ENCODE results near the gene AHSG.

DNA sequence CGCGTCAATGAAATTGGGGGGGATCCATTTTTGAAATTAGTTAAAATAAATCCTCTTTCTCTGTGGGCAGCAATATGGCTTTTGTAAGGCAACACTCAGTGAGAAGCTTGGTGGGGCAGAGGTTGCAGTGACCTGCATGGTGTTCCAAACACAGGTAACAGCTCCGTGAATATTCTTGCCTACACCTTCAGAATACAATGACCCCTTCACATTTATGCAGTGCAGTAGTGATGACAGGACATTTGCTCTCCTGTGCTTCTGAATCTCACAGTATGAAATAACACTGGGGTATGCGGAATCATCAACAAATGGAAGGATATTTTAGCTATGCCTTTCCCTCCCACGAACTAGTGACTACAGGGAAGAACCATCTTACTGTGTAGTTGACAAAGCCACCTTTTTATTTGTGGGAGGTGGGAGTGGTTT is 6.9 kb downstream of the AHSG start:
- TF ChIP-seq, protein P1, sequence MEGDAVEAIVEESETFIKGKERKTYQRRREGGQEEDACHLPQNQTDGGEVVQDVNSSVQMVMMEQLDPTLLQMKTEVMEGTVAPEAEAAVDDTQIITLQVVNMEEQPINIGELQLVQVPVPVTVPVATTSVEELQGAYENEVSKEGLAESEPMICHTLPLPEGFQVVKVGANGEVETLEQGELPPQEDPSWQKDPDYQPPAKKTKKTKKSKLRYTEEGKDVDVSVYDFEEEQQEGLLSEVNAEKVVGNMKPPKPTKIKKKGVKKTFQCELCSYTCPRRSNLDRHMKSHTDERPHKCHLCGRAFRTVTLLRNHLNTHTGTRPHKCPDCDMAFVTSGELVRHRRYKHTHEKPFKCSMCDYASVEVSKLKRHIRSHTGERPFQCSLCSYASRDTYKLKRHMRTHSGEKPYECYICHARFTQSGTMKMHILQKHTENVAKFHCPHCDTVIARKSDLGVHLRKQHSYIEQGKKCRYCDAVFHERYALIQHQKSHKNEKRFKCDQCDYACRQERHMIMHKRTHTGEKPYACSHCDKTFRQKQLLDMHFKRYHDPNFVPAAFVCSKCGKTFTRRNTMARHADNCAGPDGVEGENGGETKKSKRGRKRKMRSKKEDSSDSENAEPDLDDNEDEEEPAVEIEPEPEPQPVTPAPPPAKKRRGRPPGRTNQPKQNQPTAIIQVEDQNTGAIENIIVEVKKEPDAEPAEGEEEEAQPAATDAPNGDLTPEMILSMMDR (IDR thresholded peaks at IDR 0.05), result no peak
- TF ChIP-seq EZH2 (IDR thresholded peaks at IDR 0.05; ENCODE audit: borderline replicate concordance, insufficient read depth, low read depth, low read length, poor library complexity, severe bottlenecking), result no peak

All from B cell (primary cell).